Gastrocnemius medialis (tissue), 4 donors: ENCODE data around the gene MAST2.

Experiments
- CTCF ChIP-seq, 5 experiments: fragments of 450-650 bp in 3 of 5; fragments of 200-600 bp in 2 of 5; sonication (generic) in 2 of 5; IDR thresholded peaks in 4 of 5; conservative IDR thresholded peaks in 1 of 5; 1 replicate in 4 of 5; 2 replicates in 1 of 5; pipeline ENCODE4 v1.5.1; 2016 to 2019; ENCODE audit warnings: antibody characterized with exemption in 5 of 5, mild to moderate bottlenecking in 3 of 5, moderate library complexity in 3 of 5
- POLR2A ChIP-seq, 2 donors: fragments of 450-650 bp; IDR thresholded peaks; one replicate each; pipeline ENCODE4 v1.6.1; 2017; ENCODE audit warnings: antibody characterized with exemption in 2 of 2, mild to moderate bottlenecking in 2 of 2, moderate library complexity in 2 of 2

DNA sequence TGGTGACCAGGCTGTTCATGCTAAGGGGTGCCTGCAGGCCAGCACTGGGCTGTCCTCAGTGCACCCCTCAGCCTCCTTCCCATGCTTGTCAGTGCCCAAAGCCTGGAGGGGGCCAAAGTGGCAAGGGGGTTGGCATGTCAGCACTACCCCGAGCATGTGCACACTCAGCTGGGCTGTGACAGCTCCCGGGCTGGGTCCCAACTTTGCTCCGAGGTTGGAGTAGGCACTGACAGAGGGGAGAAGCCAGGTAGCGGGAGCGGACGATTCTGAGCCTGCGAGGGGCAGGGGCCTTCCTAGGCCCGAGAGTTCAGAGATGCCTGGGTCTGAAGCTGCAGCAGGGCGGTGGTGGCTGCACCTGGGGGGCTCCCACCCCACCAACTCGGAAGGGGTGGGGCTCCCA, 119.0 kb downstream of the MAST2 start:
- TF ChIP-seq CTCF (IDR thresholded peaks at IDR 0.05 in 4 of 5, conservative IDR thresholded peaks at IDR 0.05 in 1 of 5) (no peak), POLR2A (IDR thresholded peaks at IDR 0.05) (no peak)
